ENCODE measurements around the gene TFR2.

The TFR2 gene

DNA sequence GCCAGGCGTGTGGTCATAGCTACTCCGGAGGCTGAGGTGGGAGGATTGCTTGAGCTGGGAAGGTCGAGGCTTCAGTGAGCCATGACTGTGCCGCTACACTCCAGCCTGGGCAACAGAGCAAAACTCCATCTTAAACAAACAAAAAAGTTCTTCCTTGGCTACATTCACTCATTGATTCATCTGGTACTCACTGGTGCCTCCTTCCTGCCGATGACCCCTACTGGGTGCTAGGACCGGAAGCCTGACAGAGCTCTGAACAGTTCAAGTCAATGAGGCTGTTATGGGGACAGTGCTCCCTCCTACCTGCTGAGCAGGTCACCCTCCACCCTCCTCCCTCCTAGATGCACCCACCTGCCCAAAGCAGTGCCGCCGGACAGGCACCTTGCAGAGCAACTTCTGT, 34.2 kb downstream of the TFR2 start:
- Histone ChIP-seq H3K4me1 (peaks cover 0 to 28% (median 22%) of the 10 kb centered on the region in 4 donors), H3K27me3 (no peaks in the 10 kb centered on the region), H3K9me3 (no peaks in the 10 kb centered on the region), H3K36me3 (peaks cover 0 to 6% (median 0%) of the 10 kb centered on the region in 3 donors), H3K27ac (no peak overlapping the region), H3K4me3 (no peak overlapping the region)
- TF ChIP-seq, protein P1, sequence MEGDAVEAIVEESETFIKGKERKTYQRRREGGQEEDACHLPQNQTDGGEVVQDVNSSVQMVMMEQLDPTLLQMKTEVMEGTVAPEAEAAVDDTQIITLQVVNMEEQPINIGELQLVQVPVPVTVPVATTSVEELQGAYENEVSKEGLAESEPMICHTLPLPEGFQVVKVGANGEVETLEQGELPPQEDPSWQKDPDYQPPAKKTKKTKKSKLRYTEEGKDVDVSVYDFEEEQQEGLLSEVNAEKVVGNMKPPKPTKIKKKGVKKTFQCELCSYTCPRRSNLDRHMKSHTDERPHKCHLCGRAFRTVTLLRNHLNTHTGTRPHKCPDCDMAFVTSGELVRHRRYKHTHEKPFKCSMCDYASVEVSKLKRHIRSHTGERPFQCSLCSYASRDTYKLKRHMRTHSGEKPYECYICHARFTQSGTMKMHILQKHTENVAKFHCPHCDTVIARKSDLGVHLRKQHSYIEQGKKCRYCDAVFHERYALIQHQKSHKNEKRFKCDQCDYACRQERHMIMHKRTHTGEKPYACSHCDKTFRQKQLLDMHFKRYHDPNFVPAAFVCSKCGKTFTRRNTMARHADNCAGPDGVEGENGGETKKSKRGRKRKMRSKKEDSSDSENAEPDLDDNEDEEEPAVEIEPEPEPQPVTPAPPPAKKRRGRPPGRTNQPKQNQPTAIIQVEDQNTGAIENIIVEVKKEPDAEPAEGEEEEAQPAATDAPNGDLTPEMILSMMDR (IDR thresholded peaks at IDR 0.05) = no peak
- intact Hi-C loops (cut with DNase I; ENCODE audit: low total_unique reads) = no loop called here
- DNase-seq = no peak

GRCh38 chr7:100606313-100606712, 35.0 kb downstream of the TFR2 start:
- TF ChIP-seq, protein P1 (IDR thresholded peaks at IDR 0.05) = no peak

GRCh38 chr7:100604976-100605911, 36.1 kb downstream of the TFR2 start:
- Histone ChIP-seq H3K27ac (peak overlapping the region; percentile 77 to 91), H3K36me3 (peaks cover 0 to 6% (median 0%) of the 10 kb centered on the region in 3 donors), H3K27me3 (no peaks in the 10 kb centered on the region), H3K4me3 (peak overlapping the region; percentile 65 to 80), H3K4me1 (peaks cover 0 to 36% (median 25%) of the 10 kb centered on the region in 4 donors), H3K9me3 (no peaks in the 10 kb centered on the region)
- TF ChIP-seq, protein P1 (IDR thresholded peaks at IDR 0.05) = no peak
- no peak for DNase-seq
- intact Hi-C loops (cut with DNase I; ENCODE audit: low total_unique reads) = no loop called here

More at GRCh38 chr7:100606313-100606712, 35.0 kb downstream of the TFR2 start:
- peaks cover 0 to 36% (median 26%) of the 10 kb centered on the region in 4 donors for H3K4me1 ChIP-seq
- no peak overlapping the region for H3K4me3 ChIP-seq
- no peak for DNase-seq
- peaks cover 0 to 6% (median 0%) of the 10 kb centered on the region in 3 donors for H3K36me3 ChIP-seq
- H3K27ac ChIP-seq = no peak overlapping the region
- no peaks in the 10 kb centered on the region for H3K27me3 ChIP-seq
- intact Hi-C loops (cut with DNase I; ENCODE audit: low total_unique reads) = no loop called here
- no peaks in the 10 kb centered on the region for H3K9me3 ChIP-seq

- TF ChIP-seq, protein P1 (IDR thresholded peaks at IDR 0.05) = peak; percentile 45
- Histone ChIP-seq H3K4me1 (peaks cover 0 to 36% (median 25%) of the 10 kb centered on the region in 4 donors), H3K4me3 (peak overlapping the region; percentile 65 to 80), H3K27me3 (no peaks in the 10 kb centered on the region), H3K9me3 (no peaks in the 10 kb centered on the region), H3K27ac (peak overlapping the region; percentile 77 to 91), H3K36me3 (peaks cover 0 to 6% (median 0%) of the 10 kb centered on the region in 3 donors)
- intact Hi-C loops (cut with DNase I; ENCODE audit: low total_unique reads) = no loop called here
- peak; percentile 68 to 90 for DNase-seq
These were observed 37.0 kb downstream of the TFR2 start for GRCh38 chr7:100604028-100604975.

- no peaks in the 10 kb centered on the region for H3K27me3 ChIP-seq
- TF ChIP-seq, protein P1 (IDR thresholded peaks at IDR 0.05) = no peak
- intact Hi-C loops (cut with DNase I; ENCODE audit: low total_unique reads) = no loop called here
- peaks cover 0 to 6% (median 0%) of the 10 kb centered on the region in 3 donors for H3K36me3 ChIP-seq
- H3K27ac ChIP-seq = peak overlapping the region; percentile 77 to 91
- H3K9me3 ChIP-seq = no peaks in the 10 kb centered on the region
- H3K4me1 ChIP-seq = peaks cover 0 to 36% (median 25%) of the 10 kb centered on the region in 4 donors
- peak overlapping the region; percentile 65 to 80 for H3K4me3 ChIP-seq
- no peak for DNase-seq
These were observed 37.7 kb downstream of the TFR2 start for GRCh38 chr7:100603726-100604027.
